Measurements from ENCODE around the gene SNX9.

The SNX9 gene

DNA sequence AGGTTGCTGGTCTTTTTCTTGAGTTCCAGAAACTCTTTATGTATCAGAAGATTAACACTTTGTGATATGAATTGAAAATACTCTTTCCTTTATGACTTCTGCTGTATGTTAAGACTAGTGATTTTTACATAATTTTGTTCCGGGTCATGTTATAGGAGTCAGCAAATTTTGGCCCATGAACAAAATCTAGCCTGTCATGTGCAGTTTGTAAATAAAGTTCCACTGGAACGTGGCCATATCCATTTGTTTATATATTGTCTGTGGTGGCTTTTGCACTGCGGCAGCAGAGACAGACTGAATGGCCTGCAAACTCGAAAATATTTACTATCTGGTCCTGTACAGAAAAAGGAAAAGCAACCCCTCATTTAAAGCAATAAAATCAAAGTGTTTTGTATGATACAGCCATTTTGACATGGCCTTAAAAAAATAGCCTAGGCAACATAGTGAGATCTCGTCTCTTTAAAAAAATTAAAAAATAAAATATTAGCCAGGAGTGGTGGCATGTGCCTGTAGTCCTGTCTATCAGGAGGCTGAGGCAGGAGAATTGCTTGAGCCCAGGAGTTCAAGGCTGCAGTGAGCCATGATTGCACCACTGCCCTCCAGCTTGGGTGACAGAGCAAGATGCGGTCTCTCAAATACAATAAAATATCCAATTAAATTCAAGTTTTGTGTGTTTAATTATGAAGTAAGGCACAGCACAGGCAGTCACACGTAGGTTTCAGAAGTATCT, 36.9 kb downstream of the SNX9 start:
- DNase-seq (ENCODE audit: low read depth), result no peak

DNA sequence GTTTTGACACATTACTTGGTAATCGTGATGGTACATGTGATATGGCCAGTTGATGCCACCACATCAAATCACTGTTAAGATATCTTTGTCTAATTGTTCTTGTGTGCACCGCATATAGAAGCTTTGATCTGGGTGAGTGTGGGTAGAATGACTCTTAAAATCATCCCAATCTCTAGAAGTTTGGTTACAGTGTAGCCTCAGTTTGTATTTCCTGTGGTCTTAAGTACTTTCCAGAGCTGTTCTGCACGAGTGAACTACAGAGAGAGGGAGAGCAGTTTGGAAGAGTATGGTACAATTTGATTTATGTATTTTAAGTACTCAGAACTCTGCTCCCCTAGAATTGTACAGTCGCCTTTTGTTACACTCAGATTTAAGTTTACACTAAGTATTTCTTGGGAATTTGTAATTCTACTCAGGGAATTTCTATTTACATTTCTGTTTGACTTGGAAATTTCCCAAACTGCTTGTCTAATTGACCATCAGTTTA, 37.5 kb downstream of the SNX9 start:
- DNase-seq (ENCODE audit: low read depth), result no peak

DNA sequence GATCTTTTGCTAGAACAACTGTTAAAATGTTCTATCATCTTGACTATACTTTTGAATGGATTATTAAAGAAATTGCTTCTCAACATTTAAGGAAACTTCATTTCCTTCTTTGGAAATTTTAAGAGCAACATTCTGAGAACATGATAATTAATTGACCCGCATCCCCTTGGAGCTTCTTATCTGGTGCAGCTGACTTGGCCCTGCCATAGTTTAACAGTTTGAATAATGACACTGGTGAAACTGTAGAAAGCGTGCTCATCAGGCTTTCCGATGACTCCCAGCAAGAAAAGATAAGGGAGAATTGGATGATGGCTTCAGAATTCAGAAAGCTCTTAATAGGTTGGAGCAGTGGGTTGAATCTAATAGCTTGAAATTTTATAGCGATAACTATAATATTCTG, 38.1 kb downstream of the SNX9 start:
- DNase-seq (ENCODE audit: low read depth), result no peak

DNA sequence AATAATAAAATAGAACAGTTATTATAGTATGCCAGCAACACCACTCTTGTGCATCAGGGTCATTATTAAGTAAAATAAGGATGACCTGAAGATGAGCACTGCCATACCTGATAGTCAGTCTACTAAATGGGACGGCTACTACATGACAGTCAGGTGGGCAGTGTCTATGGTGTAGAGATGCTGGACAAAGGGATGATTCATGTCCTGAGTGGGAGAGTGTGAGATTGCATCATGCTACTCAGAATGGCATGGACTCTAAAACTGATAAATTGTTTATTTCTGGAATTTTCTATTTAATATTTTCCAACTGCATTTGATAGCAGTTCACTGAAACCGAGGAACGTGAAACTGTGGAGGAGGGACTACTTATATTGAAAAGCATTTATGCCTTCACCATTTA, 38.8 kb downstream of the SNX9 start:
- peak; percentile 31 for DNase-seq (ENCODE audit: low read depth)

DNA sequence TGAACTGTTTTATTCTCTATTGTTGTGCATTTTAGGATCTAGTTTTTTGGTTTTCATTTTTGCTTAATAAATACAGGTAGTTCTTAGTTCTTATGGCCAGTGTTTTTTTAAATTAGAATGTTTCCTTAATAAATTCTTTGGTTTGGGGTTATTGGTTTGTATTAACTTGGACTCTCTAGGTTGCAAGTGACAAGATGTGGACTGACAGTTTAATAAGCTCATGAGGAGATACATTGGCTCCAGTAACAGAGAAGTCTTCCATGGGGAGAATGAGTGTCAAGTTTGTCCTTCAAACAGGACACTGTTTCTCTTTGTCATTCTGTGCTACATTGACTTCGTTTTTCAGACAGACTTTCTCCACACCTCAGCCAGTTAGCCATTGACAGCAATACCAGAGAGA, 39.7 kb downstream of the SNX9 start:
- DNase-seq (ENCODE audit: low read depth), result no peak

DNA sequence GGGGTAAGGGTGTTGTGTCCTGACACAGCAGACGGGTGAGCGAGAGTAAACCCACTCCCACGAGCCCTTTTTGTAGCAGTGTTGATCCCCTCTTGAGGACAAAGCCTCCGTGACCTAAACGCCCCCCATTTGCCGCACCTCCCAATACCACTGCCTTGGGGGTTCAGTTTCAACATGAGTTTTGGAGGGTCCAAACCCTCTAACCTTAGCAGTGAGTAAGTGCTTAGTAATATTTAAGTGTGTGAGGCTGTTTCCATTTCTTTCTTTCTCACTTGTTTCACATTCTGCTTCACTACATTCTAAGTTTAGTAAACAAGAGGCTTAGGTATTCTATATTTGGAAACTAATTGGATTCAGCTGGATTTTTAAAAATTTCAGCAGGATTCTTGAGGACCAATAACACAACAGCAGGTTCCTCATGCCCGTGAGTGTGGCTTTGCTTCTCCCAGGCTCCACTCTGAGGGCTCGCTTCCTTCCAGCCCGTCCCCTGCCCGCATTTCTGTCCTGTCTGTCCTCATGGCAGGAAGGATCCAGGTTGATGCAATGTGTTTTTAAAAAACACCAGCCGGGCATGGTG, 41.2 kb downstream of the SNX9 start:
- DNase-seq (ENCODE audit: low read depth), result no peak

DNA sequence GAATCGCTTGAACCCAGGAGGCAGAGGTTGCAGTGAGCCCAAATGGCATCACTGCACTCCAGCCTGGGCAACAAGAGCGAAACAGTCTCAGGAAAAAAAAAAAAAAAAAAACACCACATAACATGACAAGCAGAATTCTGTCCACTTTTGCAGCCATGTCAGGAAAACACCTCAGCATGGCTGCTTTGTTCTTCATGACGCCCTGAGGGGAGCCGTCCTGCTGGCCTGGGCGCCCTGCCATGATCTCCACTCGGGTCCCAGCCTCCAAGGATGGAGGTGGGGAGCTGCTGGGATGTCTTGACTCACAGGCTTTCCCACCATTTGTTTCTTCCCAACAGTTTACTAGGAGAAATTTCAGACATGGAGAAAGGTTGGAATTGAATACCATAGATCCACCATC, 42.2 kb downstream of the SNX9 start:
- no peak for DNase-seq (ENCODE audit: low read depth)

DNA sequence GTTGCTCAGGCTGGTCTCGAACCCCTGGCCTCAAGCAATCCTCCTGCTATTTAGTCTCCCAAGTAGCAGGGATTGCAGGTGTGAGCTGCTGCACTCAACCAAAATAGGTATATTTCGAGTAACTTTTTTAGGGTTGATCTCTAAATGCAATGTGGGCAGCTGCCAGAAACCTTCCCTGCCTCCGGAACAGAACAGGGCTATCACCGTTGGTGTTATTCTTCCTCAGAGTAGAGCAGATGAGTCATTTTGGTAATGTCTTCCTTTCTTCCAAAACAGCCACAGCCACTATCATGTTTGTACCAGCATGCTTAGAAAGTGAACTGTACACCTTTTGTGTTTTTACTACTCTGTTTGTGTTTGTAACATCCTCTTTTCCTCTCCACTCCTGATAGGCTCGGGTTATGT, 44.1 kb downstream of the SNX9 start:
- DNase-seq (ENCODE audit: low read depth), result peak; percentile 13

DNA sequence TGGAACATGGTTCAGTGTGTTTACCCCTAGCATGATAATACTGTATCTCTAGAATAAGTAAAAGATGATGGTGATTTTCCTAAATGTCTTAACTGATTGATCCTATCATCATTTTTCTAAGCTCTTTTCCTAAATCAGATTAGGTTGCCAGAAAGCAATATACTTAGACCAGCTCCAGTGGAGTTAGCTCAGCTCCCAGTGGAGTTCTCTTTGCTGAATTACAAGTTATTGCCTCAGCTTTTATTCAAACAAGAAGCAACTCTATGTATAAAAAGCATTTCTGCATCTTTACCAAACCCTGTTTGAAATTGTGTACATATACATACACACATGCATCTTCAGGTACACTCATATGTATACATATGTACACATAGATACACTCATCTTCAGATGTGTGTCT, 44.9 kb downstream of the SNX9 start:
- DNase-seq (ENCODE audit: low read depth), result peak; percentile 82

DNA sequence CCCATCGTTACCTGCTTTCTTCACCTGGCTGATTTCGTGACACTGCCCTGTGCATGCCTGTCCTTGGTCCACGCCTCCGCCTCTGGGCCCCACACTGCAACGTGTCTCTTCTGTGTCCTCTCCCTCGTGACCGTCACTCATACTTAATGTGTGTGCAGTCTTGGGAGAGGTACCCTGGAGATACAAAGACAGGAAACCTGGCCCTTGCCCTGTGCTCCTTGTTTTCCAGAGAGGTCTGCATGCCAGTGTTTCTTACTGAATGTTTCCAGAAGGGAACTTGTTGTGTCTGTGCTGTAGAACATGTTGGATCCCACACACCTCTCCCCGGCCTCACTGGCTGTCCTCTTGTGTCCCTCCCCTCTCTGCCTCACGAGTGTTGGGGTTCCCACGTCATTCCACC, 45.8 kb downstream of the SNX9 start:
- DNase-seq (ENCODE audit: low read depth), result no peak

DNA sequence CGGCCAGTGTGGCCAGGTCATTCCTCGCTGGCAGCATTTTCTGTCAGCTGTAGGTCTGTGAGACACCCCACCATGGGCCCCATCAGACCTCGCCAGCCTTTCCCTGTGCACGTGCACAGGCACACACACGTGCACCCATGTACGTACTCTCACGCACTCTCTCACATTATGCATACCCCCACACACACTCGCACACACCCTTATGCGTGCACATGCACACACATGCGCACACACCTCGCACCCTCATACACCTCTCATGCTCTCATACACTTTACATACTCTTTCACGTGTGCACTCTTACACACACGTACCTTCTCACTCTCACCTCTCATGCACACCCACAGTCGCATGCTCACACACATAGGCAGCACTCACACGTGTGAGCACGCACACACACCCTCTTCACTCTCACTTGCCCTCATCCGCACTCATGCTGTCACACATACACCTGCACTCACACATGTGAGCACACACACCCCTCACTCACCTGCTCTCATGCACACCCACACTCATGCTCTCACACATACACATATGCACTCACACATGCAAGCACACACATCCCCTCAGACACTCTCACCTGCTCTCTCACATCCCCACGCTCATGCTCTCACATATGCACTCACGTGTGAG, 46.7 kb downstream of the SNX9 start:
- DNase-seq (ENCODE audit: low read depth), result no peak

DNA sequence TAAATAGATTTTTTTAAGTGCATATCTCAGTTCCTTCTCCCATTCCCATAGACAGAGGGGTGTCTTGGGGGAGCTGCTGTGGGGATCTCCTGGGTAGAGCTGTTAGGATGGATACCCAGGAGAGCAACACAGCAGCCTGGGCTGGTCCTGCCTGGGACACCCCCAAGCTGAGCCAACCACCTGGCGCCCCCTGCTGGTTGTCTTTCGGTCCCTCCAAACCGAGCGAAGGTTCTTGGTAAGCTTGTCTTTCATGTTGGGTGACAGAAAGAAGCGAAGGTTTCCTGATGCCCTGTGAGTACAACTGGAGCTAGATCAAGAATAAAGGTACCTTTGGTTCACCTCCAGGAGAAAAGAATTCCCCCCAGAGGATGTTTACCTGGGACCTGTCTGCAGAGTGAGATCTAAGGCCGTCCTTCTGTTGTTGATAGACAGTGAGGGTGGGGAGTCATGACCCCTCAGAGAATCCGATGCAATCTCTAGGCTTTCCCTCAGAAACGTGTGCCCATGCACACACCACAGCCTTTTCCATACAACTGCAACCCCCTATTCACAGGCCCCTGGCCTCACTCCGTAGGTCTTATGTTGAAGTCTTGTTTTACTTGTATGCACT, 50.8 kb downstream of the SNX9 start:
- DNase-seq (ENCODE audit: low read depth), result peak; percentile 55

DNA sequence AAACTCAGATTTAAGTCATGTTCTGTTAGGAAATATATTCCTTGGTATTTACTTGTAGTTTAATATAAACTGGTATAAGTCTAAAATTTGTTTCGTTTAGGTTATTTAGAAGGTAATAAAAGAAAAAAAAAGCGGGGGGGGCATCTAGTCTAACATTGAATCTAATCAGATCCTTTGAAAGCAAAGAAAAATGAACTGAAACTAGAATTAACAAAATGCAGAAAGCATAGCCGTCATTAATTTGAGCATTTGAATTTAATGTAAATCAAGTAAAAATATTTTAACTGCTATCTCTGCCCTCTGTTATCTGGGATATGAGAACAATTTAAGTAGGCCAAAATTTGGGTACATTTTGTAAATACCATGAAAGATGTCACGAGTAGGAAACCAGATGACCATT, 54.1 kb downstream of the SNX9 start:
- DNase-seq (ENCODE audit: low read depth), result no peak

DNA sequence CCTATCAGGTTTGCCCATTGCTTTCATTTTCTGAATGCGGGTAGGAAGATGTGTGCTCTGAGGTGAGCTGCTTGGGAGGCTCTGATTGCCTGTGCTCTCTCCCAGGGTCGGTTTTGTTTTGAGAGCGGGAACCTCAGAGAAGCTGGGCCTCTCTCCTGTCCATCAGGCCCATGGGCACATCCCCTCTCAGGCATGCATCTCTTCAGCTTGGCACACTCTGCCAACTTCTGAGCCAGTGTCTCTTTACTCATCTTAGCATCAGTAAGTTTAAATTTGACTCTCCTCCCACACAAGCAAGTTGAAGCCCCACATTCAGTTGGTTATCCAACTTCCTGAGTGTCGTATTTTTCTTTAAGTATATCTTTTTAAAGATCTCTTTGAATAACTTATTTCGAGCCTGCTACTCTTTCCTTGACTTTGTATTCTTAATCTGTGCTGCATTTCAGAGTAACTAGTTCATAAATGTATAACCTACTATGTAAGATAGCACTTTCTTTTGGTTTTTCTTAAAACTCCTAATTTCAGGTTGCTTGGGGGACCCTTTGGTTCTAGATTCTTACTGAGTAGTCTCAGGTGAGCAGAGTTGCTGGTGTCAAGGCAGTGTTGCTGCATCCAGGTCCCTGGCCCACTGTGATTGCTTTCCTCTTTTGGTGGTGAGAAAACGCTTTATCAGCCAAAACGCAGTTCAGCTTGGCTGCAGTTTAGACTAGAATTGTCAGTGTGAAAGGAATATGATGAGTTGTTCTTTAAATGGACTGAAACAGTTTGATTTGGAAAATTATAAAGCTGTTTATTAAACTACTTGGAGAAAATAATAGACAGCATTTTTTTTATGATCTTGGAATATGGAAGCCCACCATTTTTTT, 54.8 kb downstream of the SNX9 start:
- no peak for DNase-seq (ENCODE audit: low read depth)

DNA sequence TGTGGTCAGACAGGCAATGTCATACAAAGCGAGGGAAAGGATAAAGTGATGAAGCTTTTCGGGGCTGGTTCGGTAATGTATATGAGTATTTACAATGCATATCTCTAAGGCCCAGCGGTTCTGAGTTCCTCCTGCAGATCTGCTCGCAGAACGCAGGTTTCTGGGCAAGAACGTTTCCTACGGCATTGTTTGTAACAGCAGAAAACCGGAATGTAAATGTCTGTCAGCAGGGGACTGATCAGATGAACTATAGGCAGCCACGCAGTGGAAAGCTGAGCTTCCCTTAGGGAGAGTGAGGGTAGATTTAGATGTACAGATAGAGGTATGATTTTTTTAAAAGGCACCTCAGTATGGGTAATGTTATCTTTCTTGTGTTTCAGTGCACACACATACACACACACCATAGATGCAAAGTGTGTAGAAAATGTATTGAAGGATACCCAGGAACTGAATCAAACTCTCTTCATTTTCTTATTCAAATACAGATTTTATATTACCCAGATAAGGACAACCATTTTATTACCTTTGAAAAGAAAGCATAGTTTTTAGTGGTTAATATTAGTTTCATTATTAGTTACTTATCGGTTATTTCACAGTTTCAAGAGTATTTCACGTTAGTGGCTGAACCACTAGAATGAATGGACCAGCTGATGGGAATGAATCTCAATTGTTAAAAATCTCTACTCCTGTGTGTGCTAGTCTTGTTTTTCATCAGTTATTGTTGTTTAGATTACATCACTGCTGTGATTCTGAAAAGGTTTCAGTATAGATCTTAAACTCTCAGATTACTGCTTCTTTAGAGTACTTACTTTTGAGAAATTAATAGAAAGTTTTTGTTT, 56.2 kb downstream of the SNX9 start:
- no peak for DNase-seq (ENCODE audit: low read depth)

DNA sequence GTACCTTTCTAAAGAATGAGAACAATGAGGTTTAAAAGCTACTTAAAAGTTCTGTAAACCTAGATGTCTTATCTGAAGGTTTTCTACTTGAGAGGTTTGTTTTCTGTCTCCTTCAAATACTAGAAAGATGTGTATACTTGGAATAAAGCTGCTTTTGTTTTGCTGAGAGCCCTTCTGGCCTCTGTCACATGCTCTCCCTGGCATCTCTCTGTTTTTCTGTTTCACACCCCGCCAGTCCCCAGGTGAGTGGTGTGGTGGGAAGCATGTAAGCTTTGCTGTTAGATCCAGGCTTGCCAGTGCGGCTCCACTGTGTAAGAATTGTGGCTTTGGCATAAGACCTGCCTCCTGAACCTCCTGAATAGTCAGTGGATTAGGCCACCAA, 56.8 kb downstream of the SNX9 start:
- DNase-seq (ENCODE audit: low read depth), result no peak

DNA sequence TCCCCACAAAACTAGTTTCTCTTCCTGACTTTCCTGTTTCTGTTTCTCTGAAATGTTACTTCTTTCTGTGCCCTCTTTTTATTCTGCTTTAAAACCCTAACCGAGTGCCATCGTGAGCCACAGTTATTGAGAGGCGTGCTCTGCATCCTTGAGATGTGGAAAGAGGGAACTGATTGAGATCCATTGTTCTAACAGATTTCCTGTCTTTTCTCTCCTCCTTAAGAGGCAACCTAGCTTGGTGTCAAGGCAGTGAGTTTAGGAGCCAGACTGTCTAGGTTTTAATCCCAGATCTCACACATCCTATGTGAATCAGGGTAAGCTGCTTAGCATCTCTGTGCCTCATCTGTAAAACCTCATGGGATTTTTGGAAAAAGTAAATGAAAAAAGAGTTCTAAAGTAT, 57.5 kb downstream of the SNX9 start:
- DNase-seq (ENCODE audit: low read depth), result no peak

DNA sequence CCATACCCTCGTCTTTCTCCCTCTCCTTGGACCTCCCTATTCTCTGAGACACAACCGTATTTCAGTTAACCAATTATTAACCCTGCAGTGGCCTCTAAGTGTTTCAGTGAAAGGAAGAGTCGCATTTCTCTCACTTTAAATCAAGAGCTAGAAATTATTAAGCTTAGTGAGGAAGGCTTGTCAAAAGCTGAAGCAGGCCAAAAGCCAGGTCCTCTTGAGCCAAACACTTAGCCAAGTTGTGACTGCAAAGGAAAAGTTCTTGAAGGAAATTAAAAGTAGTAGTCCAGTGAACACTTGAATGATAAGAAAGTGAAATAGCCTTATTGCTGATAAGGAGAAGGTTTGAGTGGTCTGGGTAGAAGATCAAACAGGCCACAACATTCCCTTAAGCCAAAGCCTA, 58.3 kb downstream of the SNX9 start:
- no peak for DNase-seq (ENCODE audit: low read depth)

DNA sequence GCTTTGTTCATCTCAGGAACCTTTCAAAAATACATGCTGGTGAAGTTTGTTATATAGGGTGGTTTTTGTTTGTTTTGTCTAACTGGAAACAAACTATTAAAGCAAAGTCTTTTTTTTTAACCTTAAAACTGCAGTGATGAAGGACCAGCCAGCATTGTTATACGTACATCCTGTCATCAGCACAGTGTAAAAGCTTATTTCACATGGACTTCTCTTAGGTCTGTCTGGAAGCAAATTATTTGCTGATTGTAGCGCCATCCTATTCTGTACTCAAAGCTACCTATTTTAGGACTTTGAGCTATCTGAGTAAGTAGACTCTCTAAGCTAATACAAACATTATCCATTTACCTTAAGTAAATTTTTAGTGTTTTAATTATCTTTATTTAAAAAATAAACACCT, 61.7 kb downstream of the SNX9 start:
- DNase-seq (ENCODE audit: low read depth), result no peak

DNA sequence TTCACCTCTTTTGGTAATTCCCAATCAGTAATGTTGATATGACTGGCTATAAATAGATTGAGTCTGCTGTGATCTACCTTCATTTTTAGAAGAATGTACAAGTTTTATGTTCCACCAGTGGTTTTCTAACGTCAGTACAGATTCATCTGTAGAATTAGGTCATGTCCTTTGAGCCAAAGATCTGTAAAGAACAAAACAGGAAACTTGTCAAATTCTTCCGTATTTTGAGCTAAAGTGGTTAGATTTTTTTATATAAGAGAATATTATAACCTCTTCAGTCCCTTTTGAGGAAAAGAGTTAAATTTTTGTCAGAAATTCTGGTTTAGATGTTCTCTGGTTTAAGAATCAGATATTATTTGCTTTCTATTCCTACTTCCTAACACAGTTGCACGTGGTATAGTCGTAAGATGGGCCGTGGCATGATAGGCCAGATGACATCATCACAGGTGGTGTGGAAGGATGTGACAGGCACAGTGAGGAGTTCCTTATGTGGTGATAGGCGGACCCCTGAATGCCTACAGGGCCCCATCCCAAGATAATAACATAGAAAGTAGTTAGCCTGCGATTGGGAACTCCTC, 62.3 kb downstream of the SNX9 start:
- no peak for DNase-seq (ENCODE audit: low read depth)

DNA sequence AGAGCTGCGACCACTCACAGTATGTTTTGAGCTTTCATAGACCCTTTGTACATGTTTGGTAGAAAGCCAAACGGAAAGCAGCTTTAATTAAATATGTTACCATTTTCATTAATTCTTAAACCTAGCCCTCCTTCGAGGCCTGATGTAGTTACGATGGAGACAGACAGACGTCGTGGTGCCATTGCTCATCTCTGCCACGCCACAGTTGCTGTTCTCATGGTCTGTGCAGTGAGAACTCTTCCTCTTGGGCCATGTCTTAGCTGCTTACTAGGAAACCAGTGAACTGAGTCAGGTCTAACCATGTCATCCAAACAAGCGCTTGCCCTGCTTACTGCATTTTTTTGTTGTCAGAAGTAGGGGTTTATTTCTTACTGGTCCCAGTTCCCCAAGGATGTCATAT, 62.8 kb downstream of the SNX9 start:
- no peak for DNase-seq (ENCODE audit: low read depth)

Measured in fibroblast of the conjunctiva (primary cell).